IMR-90 (cell line): ENCODE data around the gene ATP6V0E2. TPM values are rescaled to one million over a fixed set of nuclear protein-coding genes. Genes with fewer than 3 reads are reported as not detected.

ENCODE experiments used
- ATAC-seq: fragments of 200-7000 bp; cut with Tn5 transposase; 2 replicates; pipeline ENCODE4 v1.9.1; 2020; ENCODE audit warnings: low read depth, mild to moderate bottlenecking, moderate library complexity
- BruUV-seq: library from RNA; stranded (reverse); fragments of 400-500 nt; replicated peaks from 2 replicates; lab custom pipeline; 2021; lab: Mats Ljungman, UMichigan
- CTCF ChIA-PET: fragments of 300-600 bp; formaldehyde crosslinking; extraction: SDS; loops from one replicate; lab custom pipeline; 2021; ENCODE audit warnings: antibody characterized with exemption; lab: Yijun Ruan, JAX
- POLR2A ChIA-PET: fragments of 300-600 bp; sonication (Branson Sonifier 250); formaldehyde crosslinking; loops from one replicate; lab custom pipeline; 2022; ENCODE audit warnings: antibody characterized with exemption; ENCODE audit not compliant: unreplicated experiment; lab: Charles Lee
- DNase-seq: peaks from one replicate; pipeline ENCODE4 v3.0.0; 2013
- H2AFZ ChIP-seq: replicated peaks from 2 replicates; pipeline ENCODE3; 2013; ENCODE audit warnings: low read length, mild to moderate bottlenecking; ENCODE audit not compliant: poor library complexity
- H2AK5ac ChIP-seq: 2 replicates; pipeline ENCODE4 v1.6.1; 2013; ENCODE audit warnings: low read depth, low read length, inconsistent platforms
- H2AK9ac ChIP-seq: replicated peaks from 2 replicates; pipeline ENCODE3; 2013; ENCODE audit warnings: mild to moderate bottlenecking, low read depth, low read length, moderate library complexity; ENCODE audit not compliant: poor library complexity
- H2BK120ac ChIP-seq: 2 replicates; pipeline ENCODE4 v1.6.1; 2013; ENCODE audit warnings: low read depth, low read length, inconsistent platforms
- H2BK15ac ChIP-seq: 3 replicates; pipeline ENCODE4 v1.6.1; 2013; ENCODE audit warnings: low read depth, low read length, inconsistent platforms
- H2BK20ac ChIP-seq: 2 replicates; pipeline ENCODE4 v1.6.1; 2013; ENCODE audit warnings: low read depth, mild to moderate bottlenecking, inconsistent platforms, low read length, moderate library complexity
- H2BK5ac ChIP-seq: 2 replicates; pipeline ENCODE4 v1.6.1; 2013; ENCODE audit warnings: mild to moderate bottlenecking, low read depth, low read length, inconsistent platforms; ENCODE audit not compliant: poor library complexity, severe bottlenecking
- H3K14ac ChIP-seq: replicated peaks from 2 replicates; pipeline ENCODE4 v1.6.1; 2013; ENCODE audit warnings: low read depth, low read length, inconsistent platforms
- H3K18ac ChIP-seq: 2 replicates; pipeline ENCODE4 v1.6.1; 2013; ENCODE audit warnings: low read depth, low read length, control low read depth
- H3K23ac ChIP-seq: 2 replicates; pipeline ENCODE4 v1.6.1; 2013; ENCODE audit warnings: low read depth, low read length, inconsistent platforms
- H3K27ac ChIP-seq: 2 replicates; pipeline ENCODE4 v1.5.1; 2013; ENCODE audit warnings: mild to moderate bottlenecking, control low read depth, low read length; ENCODE audit not compliant: insufficient read depth
- H3K27me3 ChIP-seq: 2 replicates; pipeline ENCODE4 v1.6.1; 2013; ENCODE audit warnings: low read length; ENCODE audit not compliant: control insufficient read depth, insufficient read depth
- H3K36me3 ChIP-seq: 2 replicates; pipeline ENCODE4 v1.6.1; 2013; ENCODE audit warnings: low read length, mixed read lengths; ENCODE audit not compliant: control insufficient read depth, insufficient read depth
- H3K4ac ChIP-seq: 2 replicates; pipeline ENCODE4 v1.6.1; 2013; ENCODE audit warnings: low read depth, low read length, inconsistent platforms
- H3K4me1 ChIP-seq: 2 replicates; pipeline ENCODE4 v1.6.1; 2013; ENCODE audit warnings: low read length, mixed read lengths; ENCODE audit not compliant: control insufficient read depth, insufficient read depth
- H3K4me2 ChIP-seq: 2 replicates; pipeline ENCODE4 v1.6.1; 2013; ENCODE audit warnings: low read depth, mild to moderate bottlenecking, control low read depth, low read length, moderate library complexity
- H3K4me3 ChIP-seq: 2 replicates; pipeline ENCODE4 v1.5.1; 2013; ENCODE audit warnings: low read depth, mild to moderate bottlenecking, control low read depth, low read length, moderate library complexity; ENCODE audit not compliant: insufficient read depth
- H3K56ac ChIP-seq: 2 replicates; pipeline ENCODE4 v1.6.1; 2013; ENCODE audit warnings: low read length, inconsistent platforms; ENCODE audit not compliant: insufficient read depth; ENCODE audit errors: extremely low read depth
- H3K79me1 ChIP-seq, 2 experiments: 2 replicates each; pipeline ENCODE4 v1.6.1; 2013; ENCODE audit warnings: low read length in 2 of 2, inconsistent platforms in 1 of 2, low read depth in 1 of 2
- H3K9ac ChIP-seq: 2 replicates; pipeline ENCODE4 v1.6.1; 2013; ENCODE audit warnings: low read depth, low read length, control low read depth
- H3K9me1 ChIP-seq: 2 replicates; pipeline ENCODE4 v1.6.1; 2013; ENCODE audit warnings: low read length, inconsistent platforms; ENCODE audit not compliant: insufficient read depth
- H3K9me3 ChIP-seq: 2 replicates; pipeline ENCODE4 v1.6.1; 2013; ENCODE audit warnings: low read length; ENCODE audit not compliant: control insufficient read depth, insufficient read depth
- H4K20me1 ChIP-seq: 2 replicates; pipeline ENCODE4 v1.6.1; 2013; ENCODE audit warnings: low read length, inconsistent platforms; ENCODE audit not compliant: insufficient read depth
- H4K5ac ChIP-seq: 2 replicates; pipeline ENCODE4 v1.6.1; 2013; ENCODE audit warnings: mild to moderate bottlenecking, low read depth, low read length, control low read depth
- H4K8ac ChIP-seq, 2 experiments: 2 replicates each; pipeline ENCODE4 v1.6.1; 2013; ENCODE audit warnings: low read depth in 2 of 2, low read length in 2 of 2, control low read depth in 1 of 2, inconsistent platforms in 1 of 2
- H4K91ac ChIP-seq: 2 replicates; pipeline ENCODE4 v1.6.1; 2013; ENCODE audit warnings: low read depth, low read length, inconsistent platforms; ENCODE audit not compliant: insufficient read depth
- BHLHE40 ChIP-seq: fragments of 150-350 bp; IDR thresholded peaks from 2 replicates; pipeline ENCODE4 v1.6.1; 2016; ENCODE audit warnings: mild to moderate bottlenecking, low read depth, low read length
- CEBPB ChIP-seq: IDR thresholded peaks from 2 replicates; pipeline ENCODE4 v1.6.1; 2012; ENCODE audit warnings: low read depth, low read length, improper control_type of control experiment
- CHD1 ChIP-seq: IDR thresholded peaks from 2 replicates; pipeline ENCODE4 v1.6.1; 2012; ENCODE audit warnings: low read depth, low read length, improper control_type of control experiment
- CTCF ChIP-seq: conservative IDR thresholded peaks from 2 replicates; pipeline ENCODE4 v1.5.1; 2012; ENCODE audit warnings: mild to moderate bottlenecking, low read depth, low read length, improper control_type of control experiment
- ELK1 ChIP-seq: fragments of 150-350 bp; IDR thresholded peaks from 2 replicates; pipeline ENCODE4 v1.6.1; 2016; ENCODE audit warnings: low read depth, mild to moderate bottlenecking, low read length, moderate library complexity, borderline replicate concordance
- FOS ChIP-seq: fragments of 150-350 bp; IDR thresholded peaks from 2 replicates; pipeline ENCODE4 v1.6.1; 2016; ENCODE audit warnings: low read depth, low read length
- MAFK ChIP-seq: IDR thresholded peaks from 2 replicates; pipeline ENCODE4 v1.6.1; 2012; ENCODE audit warnings: low read depth, low read length, improper control_type of control experiment
- MAZ ChIP-seq: IDR thresholded peaks from 2 replicates; pipeline ENCODE4 v1.6.1; 2012; ENCODE audit warnings: low read depth, mild to moderate bottlenecking, low read length, improper control_type of control experiment, moderate library complexity, borderline replicate concordance
- MXI1 ChIP-seq: IDR thresholded peaks from 2 replicates; pipeline ENCODE4 v1.6.1; 2012; ENCODE audit warnings: low read depth, mild to moderate bottlenecking, low read length, moderate library complexity, borderline replicate concordance
- NFE2L2 ChIP-seq: fragments of 150-350 bp; IDR thresholded peaks from 2 replicates; pipeline ENCODE4 v1.6.1; 2016; ENCODE audit warnings: low read depth, mild to moderate bottlenecking, low read length
- POLR2A ChIP-seq: IDR thresholded peaks from 2 replicates; pipeline ENCODE4 v1.6.1; 2012; ENCODE audit warnings: mild to moderate bottlenecking, low read depth, low read length
- RAD21 ChIP-seq: IDR thresholded peaks from 2 replicates; pipeline ENCODE4 v1.6.1; 2012; ENCODE audit warnings: low read length, improper control_type of control experiment
- RCOR1 ChIP-seq: IDR thresholded peaks from 2 replicates; pipeline ENCODE4 v1.6.1; 2012; ENCODE audit warnings: mild to moderate bottlenecking, low read length, improper control_type of control experiment; ENCODE audit not compliant: insufficient replicate concordance
- RFX5 ChIP-seq: IDR thresholded peaks from 2 replicates; pipeline ENCODE4 v1.8.0; 2012; ENCODE audit warnings: low read depth, mild to moderate bottlenecking, low read length, moderate library complexity
- SMC3 ChIP-seq: fragments of 150-350 bp; IDR thresholded peaks from 2 replicates; pipeline ENCODE4 v1.6.1; 2016; ENCODE audit warnings: low read depth, mild to moderate bottlenecking, antibody characterized with exemption, low read length, moderate library complexity
- USF2 ChIP-seq: fragments of 150-350 bp; IDR thresholded peaks from 2 replicates; pipeline ENCODE4 v1.6.1; 2017; ENCODE audit warnings: mild to moderate bottlenecking, antibody characterized with exemption, low read length, low read depth
- whole genome bisulfite sequencing, 2 experiments: methylation state at CpG; one replicate each; pipeline versions ENCODE4 v1.1.5 to v1.1.7; 2013; ENCODE audit warnings: missing lambda C conversion rate in 2 of 2; ENCODE audit not compliant: insufficient read length in 1 of 2; ENCODE audit errors: extremely low coverage in 2 of 2; 5-methylcytosine and 5-hydroxymethylcytosine counted together
- dilution Hi-C: fragments of 300-500 bp; cut with HindIII; formaldehyde crosslinking; loops from one replicate; pipeline ENCODE4 v1.14.3; 2018; ENCODE audit warnings: low sequenced_read_pairs; ENCODE audit not compliant: unreplicated experiment
- in situ Hi-C: fragments of 300-500 bp; cut with MboI; formaldehyde crosslinking; loops from 3 replicates; pipeline ENCODE4 v1.14.3; 2019; ENCODE audit warnings: low sequenced_read_pairs, inconsistent platforms, mixed read lengths
- intact Hi-C: fragments of 100-400 bp; cut with micrococcal nuclease; formaldehyde crosslinking; loops from 2 replicates; pipeline ENCODE4 v1.10.0; 2022
- polyA plus RNA-seq, 3 experiments: library from polyadenylated mRNA; depleted of rRNA; stranded (reverse); fragments of >200 nt; gene quantifications; 2 replicates each; pipeline ENCODE4 v1.2.3, GENCODE V29; 2012; ENCODE audit warnings: low replicate concordance in 1 of 3
- total RNA-seq: library from RNA; depleted of rRNA; stranded (reverse); fragments of >200 nt; gene quantifications from 2 replicates; pipeline ENCODE4 v1.2.3, GENCODE V29; 2012

The ATP6V0E2 gene
- total and polyA plus RNA-seq, 2 of the 4 experiments (the other 2 are of a cell fraction): 5.7 to 30.3 TPM

- H4K20me1 ChIP-seq: no peaks in the 10 kb centered on the region
- H2BK20ac ChIP-seq: no peak overlapping the region
- POLR2A ChIA-PET: no interaction called here
- no peak overlapping the region for H2BK15ac ChIP-seq
- H3K18ac ChIP-seq: no peak overlapping the region
- no peak overlapping the region for H3K56ac ChIP-seq
- H2BK120ac ChIP-seq: no peak overlapping the region
- TF ChIP-seq MAFK (no peak), CTCF (no peak), SMC3 (no peak), CEBPB (no peak), NFE2L2 (no peak), BHLHE40 (no peak), RAD21 (no peak), ELK1 (no peak), RFX5 (no peak), POLR2A (no peak), FOS (no peak), RCOR1 (no peak), MXI1 (no peak), CHD1 (no peak), USF2 (no peak), MAZ (no peak)
- no peak overlapping the region for H2AK9ac ChIP-seq
- dilution Hi-C loops (no loop called here), intact Hi-C loops (no loop called here), in situ Hi-C loops (loop anchor here (25.0 kb wide), 1 partner anchor 542 kb away; a partner anchor contains a TSS)
- H4K5ac ChIP-seq: no peak overlapping the region
- H2BK5ac ChIP-seq: no peak overlapping the region
- H4K8ac ChIP-seq: no peak overlapping the region
- H2AFZ ChIP-seq: no peak overlapping the region
- H3K36me3 ChIP-seq: peaks cover 2% of the 10 kb centered on the region; the same call in 1 of the 2 replicates
- H3K4ac ChIP-seq: no peak overlapping the region
- no TSS peak for BruUV-seq
- no peak overlapping the region for H4K91ac ChIP-seq
- H3K9me3 ChIP-seq: no peaks in the 10 kb centered on the region
- no peak overlapping the region for H3K4me2 ChIP-seq
- H3K9ac ChIP-seq: no peak overlapping the region
- no peak overlapping the region for H3K23ac ChIP-seq
- no peak overlapping the region for H3K14ac ChIP-seq
- ATAC-seq: no peak
- H3K4me1 ChIP-seq: peaks cover 8% of the 10 kb centered on the region
- no peaks in the 10 kb centered on the region for H3K27me3 ChIP-seq
- H3K9me1 ChIP-seq: peaks cover 10% of the 10 kb centered on the region; the same call in 1 of the 2 replicates
- no CpG with 5 or more reads among the region's 3 CpGs for WGBS, 2 experiments
- H3K79me1 ChIP-seq: peaks cover 0 to 6% of the 10 kb centered on the region in 2 experiments; a peak in 1 of 4 replicates
- no peak overlapping the region for H2AK5ac ChIP-seq
- DNase-seq: no peak
- CTCF ChIA-PET: no interaction called here
- H3K27ac ChIP-seq: no peak overlapping the region
- H3K4me3 ChIP-seq: no peak overlapping the region
Measured at GRCh38 chr7:149870274-149870673, 3.5 kb upstream of the ATP6V0E2 start.
